SK-N-SH treated with all-trans-retinoic acid at 6 μM for 48 hours (cell line): Measurements from ENCODE around the gene BUD23.

ENCODE experiments used
- ATAC-seq: fragments of 200-7000 bp; cut with Tn5 transposase; 3 replicates; pipeline ENCODE4 v1.9.1; 2020; ENCODE audit warnings: mild to moderate bottlenecking, moderate library complexity
- ARNTL ChIP-seq: fragments of 450-650 bp; formaldehyde crosslinking; IDR thresholded peaks from 2 replicates; pipeline ENCODE4 v1.5.0; 2020; ENCODE audit warnings: low read depth, mild to moderate bottlenecking, moderate library complexity, borderline replicate concordance
- CSDC2 ChIP-seq: fragments of 250-450 bp; sonication (Bioruptor Pico); IDR thresholded peaks from 2 replicates; pipeline ENCODE4 v1.5.0; 2020; ENCODE audit warnings: mild to moderate bottlenecking, moderate library complexity
- ESRRG ChIP-seq: fragments of 250-450 bp; sonication (Bioruptor Pico); IDR thresholded peaks from 2 replicates; pipeline ENCODE4 v1.6.1; 2021; ENCODE audit warnings: mild to moderate bottlenecking
- GLIS3 ChIP-seq: fragments of 250-450 bp; sonication (Bioruptor Pico); IDR thresholded peaks from 2 replicates; pipeline ENCODE4 v1.5.0; 2020; ENCODE audit warnings: mild to moderate bottlenecking, moderate library complexity
- ISL1 ChIP-seq: fragments of 250-450 bp; sonication (Bioruptor Pico); IDR thresholded peaks from 2 replicates; pipeline ENCODE4 v2.1.2; 2022; ENCODE audit warnings: mild to moderate bottlenecking, moderate library complexity
- OSR1 ChIP-seq: fragments of 250-450 bp; sonication (Bioruptor Pico); IDR thresholded peaks from 2 replicates; pipeline ENCODE4 v1.8.0; 2022; ENCODE audit warnings: moderate library complexity, mild to moderate bottlenecking, inconsistent platforms
- PPARA ChIP-seq: fragments of 250-450 bp; sonication (Bioruptor Pico); IDR thresholded peaks from 2 replicates; pipeline ENCODE4 v1.5.0; 2020; ENCODE audit warnings: mild to moderate bottlenecking, borderline replicate concordance
- RARB ChIP-seq: fragments of 250-450 bp; sonication (Bioruptor Pico); IDR thresholded peaks from 2 replicates; pipeline ENCODE4 v1.8.0; 2021; ENCODE audit warnings: mild to moderate bottlenecking, moderate library complexity
- TCF4 ChIP-seq: fragments of 250-450 bp; sonication (Bioruptor Pico); IDR thresholded peaks from 2 replicates; pipeline ENCODE4 v1.8.0; 2021; ENCODE audit warnings: mild to moderate bottlenecking, moderate library complexity, borderline replicate concordance
- TOX ChIP-seq: fragments of 250-450 bp; sonication (Bioruptor Pico); IDR thresholded peaks from 2 replicates; pipeline ENCODE4 v1.8.0; 2021; ENCODE audit warnings: mild to moderate bottlenecking, moderate library complexity, borderline replicate concordance
- TSHZ2 ChIP-seq: fragments of 250-450 bp; sonication (Bioruptor Pico); IDR thresholded peaks from 2 replicates; pipeline ENCODE4 v1.5.0; 2020; ENCODE audit warnings: mild to moderate bottlenecking, moderate library complexity
- ZC3H10 ChIP-seq: fragments of 250-450 bp; sonication (Bioruptor Pico); IDR thresholded peaks from 2 replicates; pipeline ENCODE4 v1.5.1; 2021; ENCODE audit warnings: mild to moderate bottlenecking, moderate library complexity
- ZFP3 ChIP-seq: fragments of 250-450 bp; sonication (Bioruptor Pico); IDR thresholded peaks from 2 replicates; pipeline ENCODE4 v1.5.0; 2020; ENCODE audit warnings: mild to moderate bottlenecking, moderate library complexity
- ZFP30 ChIP-seq: fragments of 450-650 bp; formaldehyde crosslinking; IDR thresholded peaks from 2 replicates; pipeline ENCODE4 v1.5.0; 2022; ENCODE audit warnings: mild to moderate bottlenecking, moderate library complexity
- ZNF8 ChIP-seq: fragments of 450-650 bp; formaldehyde crosslinking; IDR thresholded peaks from 2 replicates; pipeline ENCODE4 v1.5.0; 2020; ENCODE audit warnings: mild to moderate bottlenecking, moderate library complexity
- TF ChIP-seq, protein P1 (sequence below): fragments of 250-450 bp; sonication (Bioruptor Pico); IDR thresholded peaks from 2 replicates; pipeline ENCODE4 v1.5.1; 2021; ENCODE audit warnings: mild to moderate bottlenecking, moderate library complexity
- TF ChIP-seq, protein P2 (sequence below): fragments of 250-450 bp; sonication (Bioruptor Pico); IDR thresholded peaks from 2 replicates; pipeline ENCODE4 v1.8.0; 2020; ENCODE audit warnings: mild to moderate bottlenecking, moderate library complexity, borderline replicate concordance

The BUD23 gene

DNA sequence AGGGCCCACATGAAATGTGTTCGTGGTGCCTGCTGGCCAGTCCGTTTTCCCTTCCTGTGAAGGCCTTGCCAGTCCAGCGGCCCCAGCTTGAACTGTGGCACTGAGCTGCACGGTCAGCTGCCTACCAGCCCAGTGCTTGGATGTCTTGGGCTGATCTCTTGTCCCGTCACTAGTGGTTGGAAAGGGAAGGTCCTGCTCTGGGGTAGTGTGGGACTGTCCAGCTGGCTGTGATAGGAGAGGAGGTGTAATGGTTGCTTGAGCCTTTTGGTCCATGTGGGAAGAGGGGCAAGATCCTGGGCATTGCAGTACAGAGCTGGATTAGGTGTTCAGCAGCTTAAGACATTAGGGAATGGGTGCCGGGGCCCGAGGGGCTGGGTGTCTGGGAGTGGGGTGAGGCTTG is 15.0 kb downstream of the BUD23 start:
- no peak for ATAC-seq
- no peak for TF ChIP-seq ZC3H10 (CRISPR knock-in tag)
- TF ChIP-seq, protein P1, sequence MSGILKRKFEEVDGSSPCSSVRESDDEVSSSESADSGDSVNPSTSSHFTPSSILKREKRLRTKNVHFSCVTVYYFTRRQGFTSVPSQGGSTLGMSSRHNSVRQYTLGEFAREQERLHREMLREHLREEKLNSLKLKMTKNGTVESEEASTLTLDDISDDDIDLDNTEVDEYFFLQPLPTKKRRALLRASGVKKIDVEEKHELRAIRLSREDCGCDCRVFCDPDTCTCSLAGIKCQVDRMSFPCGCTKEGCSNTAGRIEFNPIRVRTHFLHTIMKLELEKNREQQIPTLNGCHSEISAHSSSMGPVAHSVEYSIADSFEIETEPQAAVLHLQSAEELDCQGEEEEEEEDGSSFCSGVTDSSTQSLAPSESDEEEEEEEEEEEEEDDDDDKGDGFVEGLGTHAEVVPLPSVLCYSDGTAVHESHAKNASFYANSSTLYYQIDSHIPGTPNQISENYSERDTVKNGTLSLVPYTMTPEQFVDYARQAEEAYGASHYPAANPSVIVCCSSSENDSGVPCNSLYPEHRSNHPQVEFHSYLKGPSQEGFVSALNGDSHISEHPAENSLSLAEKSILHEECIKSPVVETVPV (CRISPR knock-in tag) = no peak
- no peak for TF ChIP-seq ZFP30
- no peak for TF ChIP-seq ARNTL (CRISPR knock-in tag)
- no peak for TF ChIP-seq OSR1
- TF ChIP-seq PPARA (CRISPR knock-in tag) = no peak
- TF ChIP-seq TOX (CRISPR knock-in tag) = no peak
- TF ChIP-seq ESRRG (CRISPR knock-in tag) = no peak
- TF ChIP-seq CSDC2 (CRISPR knock-in tag) = no peak

GRCh38 chr7:73699370-73700068 is 16.1 kb downstream of the BUD23 start:
- TF ChIP-seq ISL1 (CRISPR knock-in tag) (no peak), TOX (CRISPR knock-in tag) (no peak), ESRRG (CRISPR knock-in tag) (no peak), RARB (CRISPR knock-in tag) (no peak), OSR1 (no peak), ZNF8 (CRISPR knock-in tag) (no peak), PPARA (CRISPR knock-in tag) (no peak), ZC3H10 (CRISPR knock-in tag) (no peak), ZFP30 (no peak), TCF4 (no peak), GLIS3 (CRISPR knock-in tag) (no peak), TSHZ2 (no peak)

DNA sequence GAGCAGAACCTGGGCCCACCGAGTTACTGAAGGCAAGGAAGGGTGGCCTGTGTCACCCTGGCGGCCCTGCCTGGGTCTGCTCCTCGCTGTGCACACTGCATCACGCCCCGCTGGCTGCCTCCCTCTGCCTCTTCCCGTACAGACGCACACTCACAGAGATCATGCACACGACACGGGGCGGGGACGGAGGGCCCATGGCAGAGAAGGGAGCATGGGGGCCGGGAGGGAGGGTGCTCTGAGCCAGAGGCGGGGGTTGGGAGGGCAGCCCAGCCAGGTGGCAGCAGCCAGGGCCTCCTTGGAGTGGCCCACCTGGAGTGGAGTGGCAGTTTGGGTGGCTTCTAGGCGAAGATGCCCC is 16.6 kb downstream of the BUD23 start:
- no peak for TF ChIP-seq PPARA (CRISPR knock-in tag)
- no peak for TF ChIP-seq ARNTL (CRISPR knock-in tag)
- TF ChIP-seq, protein P2, sequence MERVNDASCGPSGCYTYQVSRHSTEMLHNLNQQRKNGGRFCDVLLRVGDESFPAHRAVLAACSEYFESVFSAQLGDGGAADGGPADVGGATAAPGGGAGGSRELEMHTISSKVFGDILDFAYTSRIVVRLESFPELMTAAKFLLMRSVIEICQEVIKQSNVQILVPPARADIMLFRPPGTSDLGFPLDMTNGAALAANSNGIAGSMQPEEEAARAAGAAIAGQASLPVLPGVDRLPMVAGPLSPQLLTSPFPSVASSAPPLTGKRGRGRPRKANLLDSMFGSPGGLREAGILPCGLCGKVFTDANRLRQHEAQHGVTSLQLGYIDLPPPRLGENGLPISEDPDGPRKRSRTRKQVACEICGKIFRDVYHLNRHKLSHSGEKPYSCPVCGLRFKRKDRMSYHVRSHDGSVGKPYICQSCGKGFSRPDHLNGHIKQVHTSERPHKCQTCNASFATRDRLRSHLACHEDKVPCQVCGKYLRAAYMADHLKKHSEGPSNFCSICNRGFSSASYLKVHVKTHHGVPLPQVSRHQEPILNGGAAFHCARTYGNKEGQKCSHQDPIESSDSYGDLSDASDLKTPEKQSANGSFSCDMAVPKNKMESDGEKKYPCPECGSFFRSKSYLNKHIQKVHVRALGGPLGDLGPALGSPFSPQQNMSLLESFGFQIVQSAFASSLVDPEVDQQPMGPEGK = no peak
- no peak for TF ChIP-seq ZNF8 (CRISPR knock-in tag)
- TF ChIP-seq TSHZ2 = no peak
- TF ChIP-seq TCF4 = no peak
- TF ChIP-seq, protein P1 (CRISPR knock-in tag) = no peak
- no peak for TF ChIP-seq ZFP3
- TF ChIP-seq CSDC2 (CRISPR knock-in tag) = no peak
- no peak for ATAC-seq

More at GRCh38 chr7:73699370-73700068, 16.1 kb downstream of the BUD23 start:
- ATAC-seq = no peak
